ENCODE results near the gene METTL3.
"Not testable (repeated sequence)": the region's sequence is repeated elsewhere in the genome, so short reads cannot be mapped to it uniquely, and the experiment has no call there.

Gene METTL3

DNA sequence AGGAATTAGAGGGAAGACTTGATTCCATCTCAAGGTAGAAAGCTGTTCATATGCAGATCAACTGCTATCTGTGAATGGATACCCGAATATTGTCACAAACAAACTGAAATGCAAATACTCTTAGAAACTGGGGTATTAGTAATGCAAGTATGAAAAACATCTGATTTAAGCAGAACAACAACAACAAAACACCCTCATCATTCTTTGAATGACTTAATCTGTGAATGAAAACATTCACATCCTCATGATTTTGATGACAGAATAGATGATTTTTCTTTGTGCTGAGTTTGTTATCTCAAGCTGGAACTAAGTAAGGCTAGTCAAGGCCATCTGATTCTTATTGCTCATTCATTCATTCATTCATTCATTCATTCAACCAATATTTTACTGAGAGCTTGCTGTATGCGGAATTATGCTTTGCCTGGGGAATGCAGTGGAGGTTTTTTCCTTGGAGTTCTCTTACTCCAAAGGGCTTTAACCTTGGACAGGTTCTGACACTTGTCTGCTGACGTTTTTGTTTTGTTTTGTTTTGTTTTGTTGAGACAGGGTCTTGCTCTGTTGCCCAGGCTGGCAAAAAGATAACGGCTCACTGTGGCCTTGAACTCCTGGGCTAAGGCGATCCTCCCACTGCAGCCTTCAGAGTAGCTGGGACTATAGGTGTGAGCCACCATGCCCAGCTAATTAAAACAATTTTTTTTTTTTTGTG is 45.4 kb upstream of the METTL3 start:
- Histone ChIP-seq H3K9ac (ENCODE audit: low read depth, low read length, poor library complexity, severe bottlenecking) (no peak overlapping the region), H3K79me2 (ENCODE audit: insufficient read depth, low read length) (no peaks in the 10 kb centered on the region), H3K36me3 (ENCODE audit: insufficient read depth, low read length) (no peaks in the 10 kb centered on the region), H3K9me2 (replicated peaks; ENCODE audit: low read depth, low read length) (no peaks in the 10 kb centered on the region), H2AFZ (ENCODE audit: low read length) (0 out of 2 replicates have a peak overlapping the region, but pooled peaks have one; percentile 95), H3F3A (ENCODE audit: low read depth) (no peaks in the 10 kb centered on the region), H3K27me3 (ENCODE audit: insufficient read depth, low read length, poor library complexity, severe bottlenecking) (no peaks in the 10 kb centered on the region), H3K9me3 (ENCODE audit: insufficient read depth, low read depth, low read length) (no peaks in the 10 kb centered on the region), H3K4me2 (ENCODE audit: low read depth, low read length, poor library complexity, severe bottlenecking) (no peak overlapping the region), H3K4me1 (ENCODE audit: insufficient read depth, low read length, poor library complexity, severe bottlenecking) (no peaks in the 10 kb centered on the region), H3K4me3 (ENCODE audit: low read length, poor library complexity, severe bottlenecking) (no peak overlapping the region), H4K20me1 (ENCODE audit: insufficient read depth, low read length, poor library complexity, severe bottlenecking) (no peaks in the 10 kb centered on the region)
- no peak for TF ChIP-seq EZH2phosphoT487 (IDR thresholded peaks at IDR 0.05; ENCODE audit: borderline replicate concordance)
- no peak for TF ChIP-seq CTCF (conservative IDR thresholded peaks at IDR 0.05; ENCODE audit: low read length)

GRCh38 chr14:21553266-21553665 is 42.1 kb upstream of the METTL3 start:
- TF ChIP-seq EZH2phosphoT487 (IDR thresholded peaks at IDR 0.05; ENCODE audit: borderline replicate concordance), result no peak
- no peak for TF ChIP-seq CTCF (conservative IDR thresholded peaks at IDR 0.05; ENCODE audit: low read length)
- Histone ChIP-seq H3K4me3 (ENCODE audit: low read length, poor library complexity, severe bottlenecking) (no peak overlapping the region), H3K4me2 (ENCODE audit: low read depth, low read length, poor library complexity, severe bottlenecking) (no peak overlapping the region), H3K36me3 (ENCODE audit: insufficient read depth, low read length) (no peaks in the 10 kb centered on the region), H3K79me2 (ENCODE audit: insufficient read depth, low read length) (no peaks in the 10 kb centered on the region), H4K20me1 (ENCODE audit: insufficient read depth, low read length, poor library complexity, severe bottlenecking) (no peaks in the 10 kb centered on the region), H3K4me1 (ENCODE audit: insufficient read depth, low read length, poor library complexity, severe bottlenecking) (no peaks in the 10 kb centered on the region), H2AFZ (ENCODE audit: low read length) (no peak overlapping the region), H3K9me2 (replicated peaks; ENCODE audit: low read depth, low read length) (no peaks in the 10 kb centered on the region), H3F3A (ENCODE audit: low read depth) (no peaks in the 10 kb centered on the region), H3K27me3 (ENCODE audit: insufficient read depth, low read length, poor library complexity, severe bottlenecking) (no peaks in the 10 kb centered on the region), H3K9me3 (ENCODE audit: insufficient read depth, low read depth, low read length) (no peaks in the 10 kb centered on the region), H3K9ac (ENCODE audit: low read depth, low read length, poor library complexity, severe bottlenecking) (no peak overlapping the region)

DNA sequence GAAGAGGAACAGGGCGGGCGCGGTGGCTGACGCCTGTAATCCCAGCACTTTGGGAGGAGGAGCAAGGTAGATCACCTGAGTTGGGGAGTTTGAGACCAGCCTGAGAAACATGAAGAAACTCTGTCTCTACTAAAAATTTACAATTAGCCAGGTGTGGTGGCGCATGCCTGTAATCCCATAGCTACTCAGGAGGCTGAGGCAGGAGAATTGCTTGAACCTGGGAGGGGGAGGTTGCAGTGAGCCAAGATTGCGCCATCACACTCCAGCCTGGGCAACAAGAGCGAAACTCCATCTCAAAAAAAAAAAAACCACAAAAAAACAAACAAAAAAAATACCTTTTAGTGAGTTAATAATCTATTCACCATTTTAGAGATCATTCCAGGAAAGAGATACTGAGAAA is 33.4 kb upstream of the METTL3 start:
- not testable (repeated sequence) for H3K79me2 ChIP-seq (ENCODE audit: insufficient read depth, low read length); H3K9ac ChIP-seq (ENCODE audit: low read depth, low read length, poor library complexity, severe bottlenecking); H3F3A ChIP-seq (ENCODE audit: low read depth); H3K27me3 ChIP-seq (ENCODE audit: insufficient read depth, low read length, poor library complexity, severe bottlenecking); H3K9me2 ChIP-seq (replicated peaks; ENCODE audit: low read depth, low read length); H3K36me3 ChIP-seq (ENCODE audit: insufficient read depth, low read length); H3K4me1 ChIP-seq (ENCODE audit: insufficient read depth, low read length, poor library complexity, severe bottlenecking); H4K20me1 ChIP-seq (ENCODE audit: insufficient read depth, low read length, poor library complexity, severe bottlenecking); H3K4me3 ChIP-seq (ENCODE audit: low read length, poor library complexity, severe bottlenecking); H3K9me3 ChIP-seq (ENCODE audit: insufficient read depth, low read depth, low read length); H2AFZ ChIP-seq (ENCODE audit: low read length); H3K4me2 ChIP-seq (ENCODE audit: low read depth, low read length, poor library complexity, severe bottlenecking)

GRCh38 chr14:21543963-21544362 is 32.8 kb upstream of the METTL3 start:
- no peak for TF ChIP-seq EZH2phosphoT487 (IDR thresholded peaks at IDR 0.05; ENCODE audit: borderline replicate concordance)
- no peak for TF ChIP-seq CTCF (conservative IDR thresholded peaks at IDR 0.05; ENCODE audit: low read length)
- H3K36me3 ChIP-seq (ENCODE audit: insufficient read depth, low read length), result no peaks in the 10 kb centered on the region
- no peaks in the 10 kb centered on the region for H3K9me3 ChIP-seq (ENCODE audit: insufficient read depth, low read depth, low read length)
- H3K9me2 ChIP-seq (replicated peaks; ENCODE audit: low read depth, low read length), result no peaks in the 10 kb centered on the region
- no peaks in the 10 kb centered on the region for H3F3A ChIP-seq (ENCODE audit: low read depth)
- no peaks in the 10 kb centered on the region for H3K27me3 ChIP-seq (ENCODE audit: insufficient read depth, low read length, poor library complexity, severe bottlenecking)
- no peaks in the 10 kb centered on the region for H4K20me1 ChIP-seq (ENCODE audit: insufficient read depth, low read length, poor library complexity, severe bottlenecking)
- no peak overlapping the region; the same call in 1 of the 2 replicates for H2AFZ ChIP-seq (ENCODE audit: low read length)
- H3K79me2 ChIP-seq (ENCODE audit: insufficient read depth, low read length), result no peaks in the 10 kb centered on the region
- no peaks in the 10 kb centered on the region for H3K4me1 ChIP-seq (ENCODE audit: insufficient read depth, low read length, poor library complexity, severe bottlenecking)
- no peak overlapping the region for H3K9ac ChIP-seq (ENCODE audit: low read depth, low read length, poor library complexity, severe bottlenecking)
- H3K4me2 ChIP-seq (ENCODE audit: low read depth, low read length, poor library complexity, severe bottlenecking), result no peak overlapping the region
- no peak overlapping the region for H3K4me3 ChIP-seq (ENCODE audit: low read length, poor library complexity, severe bottlenecking)

Data from Loucy (cell line).